ENCODE measurements around the gene PAQR8. TPM values are rescaled to one million over a fixed set of nuclear protein-coding genes. Genes with fewer than 3 reads are reported as not detected.

PAQR8 gene, protein sequence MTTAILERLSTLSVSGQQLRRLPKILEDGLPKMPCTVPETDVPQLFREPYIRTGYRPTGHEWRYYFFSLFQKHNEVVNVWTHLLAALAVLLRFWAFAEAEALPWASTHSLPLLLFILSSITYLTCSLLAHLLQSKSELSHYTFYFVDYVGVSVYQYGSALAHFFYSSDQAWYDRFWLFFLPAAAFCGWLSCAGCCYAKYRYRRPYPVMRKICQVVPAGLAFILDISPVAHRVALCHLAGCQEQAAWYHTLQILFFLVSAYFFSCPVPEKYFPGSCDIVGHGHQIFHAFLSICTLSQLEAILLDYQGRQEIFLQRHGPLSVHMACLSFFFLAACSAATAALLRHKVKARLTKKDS
- total RNA-seq (2022) (8.7 and 10.0 TPM in 2 replicates), Bru-seq, nascent RNA (percentile 65 among the genes with signal in this experiment), BruChase-seq, experiment 1, labeled RNA remaining after a 2-hour chase (percentile 88 among the genes with signal in this experiment), BruChase-seq, experiment 2, labeled RNA remaining after a 6-hour chase (percentile 83 among the genes with signal in this experiment)
- long read RNA-seq, full-length matches to known transcripts: 19 of 19 reads
- long read RNA-seq, partial matches to known transcripts: 0 of 19 reads
- long read RNA-seq, other reads (novel, unspliced or antisense): 0 of 19 reads

- H3K36me3 ChIP-seq (ENCODE audit: control insufficient read depth, insufficient read depth, low read length): no peaks in the 10 kb centered on the region; the same call in 1 of the 2 replicates
- no peaks in the 10 kb centered on the region for H3K27me3 ChIP-seq (replicated peaks; ENCODE audit: control insufficient read depth, insufficient read depth, low read length)
- H3K4me3 ChIP-seq (ENCODE audit: low read depth, low read length): peak within 1 kb of the TSS; percentile 93
- H3K36me3 Mint-ChIP-seq (ENCODE audit: insufficient read depth, unreplicated experiment): no peaks in the 10 kb centered on the region
- ChIA-PET CTCF (interaction anchor here (0.6 to 1.2 kb wide), 4 partner anchors 11 to 228 kb away, joined by 3 to 5 read pairs (median 4); no protein-coding TSS in a partner anchor), POLR2A (interaction anchor here (1.5 to 2.2 kb wide), 2 partner anchors 9 to 77 kb away, joined by 8 to 12 read pairs; partner anchors contain the start of gene MCM3)
- peak within 1 kb of the TSS; percentile 74 for H3K4me3 Mint-ChIP-seq (ENCODE audit: unreplicated experiment)
- no peaks in the 10 kb centered on the region for H3K4me1 Mint-ChIP-seq (ENCODE audit: low read depth, unreplicated experiment)
- peaks cover 26% of the 10 kb centered on the region for H3K4me1 ChIP-seq
- no peaks in the 10 kb centered on the region for H3K27me3 Mint-ChIP-seq (ENCODE audit: insufficient read depth, unreplicated experiment)
- no TSS peak for BruUV-seq (replicated peaks)
- no peaks in the 10 kb centered on the region for H3K9me3 Mint-ChIP-seq (ENCODE audit: unreplicated experiment)
- TF ChIP-seq, protein P1, sequence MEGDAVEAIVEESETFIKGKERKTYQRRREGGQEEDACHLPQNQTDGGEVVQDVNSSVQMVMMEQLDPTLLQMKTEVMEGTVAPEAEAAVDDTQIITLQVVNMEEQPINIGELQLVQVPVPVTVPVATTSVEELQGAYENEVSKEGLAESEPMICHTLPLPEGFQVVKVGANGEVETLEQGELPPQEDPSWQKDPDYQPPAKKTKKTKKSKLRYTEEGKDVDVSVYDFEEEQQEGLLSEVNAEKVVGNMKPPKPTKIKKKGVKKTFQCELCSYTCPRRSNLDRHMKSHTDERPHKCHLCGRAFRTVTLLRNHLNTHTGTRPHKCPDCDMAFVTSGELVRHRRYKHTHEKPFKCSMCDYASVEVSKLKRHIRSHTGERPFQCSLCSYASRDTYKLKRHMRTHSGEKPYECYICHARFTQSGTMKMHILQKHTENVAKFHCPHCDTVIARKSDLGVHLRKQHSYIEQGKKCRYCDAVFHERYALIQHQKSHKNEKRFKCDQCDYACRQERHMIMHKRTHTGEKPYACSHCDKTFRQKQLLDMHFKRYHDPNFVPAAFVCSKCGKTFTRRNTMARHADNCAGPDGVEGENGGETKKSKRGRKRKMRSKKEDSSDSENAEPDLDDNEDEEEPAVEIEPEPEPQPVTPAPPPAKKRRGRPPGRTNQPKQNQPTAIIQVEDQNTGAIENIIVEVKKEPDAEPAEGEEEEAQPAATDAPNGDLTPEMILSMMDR (IDR thresholded peaks at IDR 0.05; ENCODE audit: insufficient read depth in 1 of 2, low read depth in 1 of 2, low read length in 1 of 2, severe bottlenecking in 1 of 2, unreplicated experiment in 1 of 2): no peak
- peak within 1 kb of the TSS; percentile 75 for H3K27ac Mint-ChIP-seq (ENCODE audit: unreplicated experiment)
- intact Hi-C loops (cut with micrococcal nuclease; ENCODE audit: unreplicated experiment): loop anchor here (1.0 to 5.0 kb wide), 4 partner anchors 35 to 75 kb away; no protein-coding TSS in a partner anchor
- no peaks in the 10 kb centered on the region for H3K9me3 ChIP-seq
- peak; percentile 47 to 81 for DNase-seq
These were observed at the start of gene PAQR8 for GRCh38 chr6:52361945-52362442. Gene PAQR8, plus strand, starts transcription at chr6:52362151. Its CDS starts 41,063 bp downstream, at chr6:52403214.

DNA sequence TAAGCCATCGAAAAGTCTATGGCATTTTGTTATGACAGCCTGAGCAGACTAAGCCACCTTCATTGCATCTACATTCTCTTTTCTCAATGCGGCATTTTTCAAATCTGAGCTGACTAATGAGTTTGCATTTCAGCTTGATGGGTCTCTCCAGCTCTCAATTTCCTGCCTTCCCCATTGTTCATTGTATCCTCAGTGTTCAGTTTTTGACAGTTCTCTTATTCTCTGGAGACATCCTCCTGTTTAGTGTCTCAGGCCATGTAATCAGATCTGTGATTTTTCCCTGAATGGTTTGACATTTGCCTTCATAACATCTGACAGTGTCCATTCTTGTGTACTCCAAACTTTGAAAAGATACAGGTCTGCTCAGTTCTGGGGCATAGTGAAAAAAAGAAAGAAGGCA, 49.5 kb upstream of the PAQR8 start:
- TF ChIP-seq, protein P1 (IDR thresholded peaks at IDR 0.05; ENCODE audit: insufficient read depth in 1 of 2, low read depth in 1 of 2, low read length in 1 of 2, severe bottlenecking in 1 of 2, unreplicated experiment in 1 of 2): no peak
- ChIA-PET POLR2A (no interaction called here), CTCF (interaction anchor here (1.0 kb wide), 1 partner anchor 16 kb away, joined by 4 read pairs; no protein-coding TSS in a partner anchor)
- no peak overlapping the region for H3K27ac Mint-ChIP-seq (ENCODE audit: unreplicated experiment)
- no peak for DNase-seq
- no peak overlapping the region for H3K4me3 Mint-ChIP-seq (ENCODE audit: unreplicated experiment)
- no peaks in the 10 kb centered on the region for H3K36me3 ChIP-seq (ENCODE audit: control insufficient read depth, insufficient read depth, low read length)
- H3K4me1 Mint-ChIP-seq (ENCODE audit: low read depth, unreplicated experiment): peaks cover 17% of the 10 kb centered on the region
- intact Hi-C loops (cut with micrococcal nuclease; ENCODE audit: unreplicated experiment): no loop called here
- no peaks in the 10 kb centered on the region for H3K9me3 Mint-ChIP-seq (ENCODE audit: unreplicated experiment)
- no peaks in the 10 kb centered on the region for H3K27me3 Mint-ChIP-seq (ENCODE audit: insufficient read depth, unreplicated experiment)
- no peaks in the 10 kb centered on the region for H3K27me3 ChIP-seq (replicated peaks; ENCODE audit: control insufficient read depth, insufficient read depth, low read length)
- BruUV-seq (replicated peaks): no TSS peak
- no peak overlapping the region for H3K4me3 ChIP-seq (ENCODE audit: low read depth, low read length)
- no peaks in the 10 kb centered on the region for H3K9me3 ChIP-seq
- no peaks in the 10 kb centered on the region for H3K36me3 Mint-ChIP-seq (ENCODE audit: insufficient read depth, unreplicated experiment)
- H3K4me1 ChIP-seq: peaks cover 12% of the 10 kb centered on the region

DNA sequence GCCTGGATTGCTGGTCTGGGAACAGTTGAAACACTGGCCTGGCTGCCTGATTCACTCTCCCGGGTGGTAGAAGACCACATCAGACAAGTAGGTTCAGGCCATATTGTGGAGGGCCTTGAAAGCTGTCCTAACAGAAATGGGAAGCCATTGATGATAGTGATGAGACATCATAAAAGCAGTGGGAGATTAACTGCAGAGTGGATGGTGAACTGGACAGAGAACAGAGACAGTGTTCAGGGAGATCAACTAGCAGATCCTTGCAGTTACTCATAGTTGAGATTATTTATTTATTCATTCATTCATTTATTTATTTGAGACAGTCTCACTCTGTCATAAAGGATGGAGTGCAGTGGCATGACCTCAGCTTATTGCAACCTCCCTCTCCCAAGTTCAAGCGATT, 47.2 kb upstream of the PAQR8 start:
- Mint-ChIP-seq H3K36me3 (ENCODE audit: insufficient read depth, unreplicated experiment) (no peaks in the 10 kb centered on the region), H3K27ac (ENCODE audit: unreplicated experiment) (no peak overlapping the region), H3K9me3 (ENCODE audit: unreplicated experiment) (no peaks in the 10 kb centered on the region), H3K27me3 (ENCODE audit: insufficient read depth, unreplicated experiment) (no peaks in the 10 kb centered on the region), H3K4me1 (ENCODE audit: low read depth, unreplicated experiment) (peaks cover 13% of the 10 kb centered on the region), H3K4me3 (ENCODE audit: unreplicated experiment) (no peak overlapping the region)
- Histone ChIP-seq H3K4me1 (peaks cover 18% of the 10 kb centered on the region), H3K27me3 (replicated peaks; ENCODE audit: control insufficient read depth, insufficient read depth, low read length) (no peaks in the 10 kb centered on the region), H3K4me3 (ENCODE audit: low read depth, low read length) (no peak overlapping the region), H3K36me3 (ENCODE audit: control insufficient read depth, insufficient read depth, low read length) (no peaks in the 10 kb centered on the region), H3K9me3 (no peaks in the 10 kb centered on the region)
- TF ChIP-seq, protein P1 (IDR thresholded peaks at IDR 0.05; ENCODE audit: insufficient read depth in 1 of 2, low read depth in 1 of 2, low read length in 1 of 2, severe bottlenecking in 1 of 2, unreplicated experiment in 1 of 2): no peak
- POLR2A ChIA-PET: no interaction called here
- no TSS peak for BruUV-seq (replicated peaks)
- intact Hi-C loops (cut with micrococcal nuclease; ENCODE audit: unreplicated experiment): loop anchor here (5.0 kb wide), 1 partner anchor 107 kb away; no protein-coding TSS in a partner anchor
- CTCF ChIA-PET: no interaction called here
- no peak for DNase-seq

Data from Caco-2 (cell line).